IMR-90 (cell line): ENCODE data around the gene SERPINA9. TPM values are rescaled to one million over a fixed set of nuclear protein-coding genes. Genes with fewer than 3 reads are reported as not detected.

ENCODE experiments used
- ATAC-seq: fragments of 200-7000 bp; cut with Tn5 transposase; 2 replicates; pipeline ENCODE4 v1.9.1; 2020; ENCODE audit warnings: low read depth, mild to moderate bottlenecking, moderate library complexity
- BruUV-seq: library from RNA; stranded (reverse); fragments of 400-500 nt; replicated peaks from 2 replicates; lab custom pipeline; 2021; lab: Mats Ljungman, UMichigan
- CTCF ChIA-PET: fragments of 300-600 bp; formaldehyde crosslinking; extraction: SDS; loops from one replicate; lab custom pipeline; 2021; ENCODE audit warnings: antibody characterized with exemption; lab: Yijun Ruan, JAX
- POLR2A ChIA-PET: fragments of 300-600 bp; sonication (Branson Sonifier 250); formaldehyde crosslinking; loops from one replicate; lab custom pipeline; 2022; ENCODE audit warnings: antibody characterized with exemption; ENCODE audit not compliant: unreplicated experiment; lab: Charles Lee
- DNase-seq: peaks from one replicate; pipeline ENCODE4 v3.0.0; 2013
- H2AFZ ChIP-seq: replicated peaks from 2 replicates; pipeline ENCODE3; 2013; ENCODE audit warnings: low read length, mild to moderate bottlenecking; ENCODE audit not compliant: poor library complexity
- H2AK5ac ChIP-seq: 2 replicates; pipeline ENCODE4 v1.6.1; 2013; ENCODE audit warnings: low read depth, low read length, inconsistent platforms
- H2AK9ac ChIP-seq: replicated peaks from 2 replicates; pipeline ENCODE3; 2013; ENCODE audit warnings: mild to moderate bottlenecking, low read depth, low read length, moderate library complexity; ENCODE audit not compliant: poor library complexity
- H2BK120ac ChIP-seq: 2 replicates; pipeline ENCODE4 v1.6.1; 2013; ENCODE audit warnings: low read depth, low read length, inconsistent platforms
- H2BK15ac ChIP-seq: 3 replicates; pipeline ENCODE4 v1.6.1; 2013; ENCODE audit warnings: low read depth, low read length, inconsistent platforms
- H2BK20ac ChIP-seq: 2 replicates; pipeline ENCODE4 v1.6.1; 2013; ENCODE audit warnings: low read depth, mild to moderate bottlenecking, inconsistent platforms, low read length, moderate library complexity
- H2BK5ac ChIP-seq: 2 replicates; pipeline ENCODE4 v1.6.1; 2013; ENCODE audit warnings: mild to moderate bottlenecking, low read depth, low read length, inconsistent platforms; ENCODE audit not compliant: poor library complexity, severe bottlenecking
- H3K14ac ChIP-seq: replicated peaks from 2 replicates; pipeline ENCODE4 v1.6.1; 2013; ENCODE audit warnings: low read depth, low read length, inconsistent platforms
- H3K18ac ChIP-seq: 2 replicates; pipeline ENCODE4 v1.6.1; 2013; ENCODE audit warnings: low read depth, low read length, control low read depth
- H3K23ac ChIP-seq: 2 replicates; pipeline ENCODE4 v1.6.1; 2013; ENCODE audit warnings: low read depth, low read length, inconsistent platforms
- H3K27ac ChIP-seq: 2 replicates; pipeline ENCODE4 v1.5.1; 2013; ENCODE audit warnings: mild to moderate bottlenecking, control low read depth, low read length; ENCODE audit not compliant: insufficient read depth
- H3K27me3 ChIP-seq: 2 replicates; pipeline ENCODE4 v1.6.1; 2013; ENCODE audit warnings: low read length; ENCODE audit not compliant: control insufficient read depth, insufficient read depth
- H3K36me3 ChIP-seq: 2 replicates; pipeline ENCODE4 v1.6.1; 2013; ENCODE audit warnings: low read length, mixed read lengths; ENCODE audit not compliant: control insufficient read depth, insufficient read depth
- H3K4ac ChIP-seq: 2 replicates; pipeline ENCODE4 v1.6.1; 2013; ENCODE audit warnings: low read depth, low read length, inconsistent platforms
- H3K4me1 ChIP-seq: 2 replicates; pipeline ENCODE4 v1.6.1; 2013; ENCODE audit warnings: low read length, mixed read lengths; ENCODE audit not compliant: control insufficient read depth, insufficient read depth
- H3K4me2 ChIP-seq: 2 replicates; pipeline ENCODE4 v1.6.1; 2013; ENCODE audit warnings: low read depth, mild to moderate bottlenecking, control low read depth, low read length, moderate library complexity
- H3K4me3 ChIP-seq: 2 replicates; pipeline ENCODE4 v1.5.1; 2013; ENCODE audit warnings: low read depth, mild to moderate bottlenecking, control low read depth, low read length, moderate library complexity; ENCODE audit not compliant: insufficient read depth
- H3K56ac ChIP-seq: 2 replicates; pipeline ENCODE4 v1.6.1; 2013; ENCODE audit warnings: low read length, inconsistent platforms; ENCODE audit not compliant: insufficient read depth; ENCODE audit errors: extremely low read depth
- H3K79me1 ChIP-seq, 2 experiments: 2 replicates each; pipeline ENCODE4 v1.6.1; 2013; ENCODE audit warnings: low read length in 2 of 2, inconsistent platforms in 1 of 2, low read depth in 1 of 2
- H3K9ac ChIP-seq: 2 replicates; pipeline ENCODE4 v1.6.1; 2013; ENCODE audit warnings: low read depth, low read length, control low read depth
- H3K9me1 ChIP-seq: 2 replicates; pipeline ENCODE4 v1.6.1; 2013; ENCODE audit warnings: low read length, inconsistent platforms; ENCODE audit not compliant: insufficient read depth
- H3K9me3 ChIP-seq: 2 replicates; pipeline ENCODE4 v1.6.1; 2013; ENCODE audit warnings: low read length; ENCODE audit not compliant: control insufficient read depth, insufficient read depth
- H4K20me1 ChIP-seq: 2 replicates; pipeline ENCODE4 v1.6.1; 2013; ENCODE audit warnings: low read length, inconsistent platforms; ENCODE audit not compliant: insufficient read depth
- H4K5ac ChIP-seq: 2 replicates; pipeline ENCODE4 v1.6.1; 2013; ENCODE audit warnings: mild to moderate bottlenecking, low read depth, low read length, control low read depth
- H4K8ac ChIP-seq, 2 experiments: 2 replicates each; pipeline ENCODE4 v1.6.1; 2013; ENCODE audit warnings: low read depth in 2 of 2, low read length in 2 of 2, control low read depth in 1 of 2, inconsistent platforms in 1 of 2
- H4K91ac ChIP-seq: 2 replicates; pipeline ENCODE4 v1.6.1; 2013; ENCODE audit warnings: low read depth, low read length, inconsistent platforms; ENCODE audit not compliant: insufficient read depth
- BHLHE40 ChIP-seq: fragments of 150-350 bp; IDR thresholded peaks from 2 replicates; pipeline ENCODE4 v1.6.1; 2016; ENCODE audit warnings: mild to moderate bottlenecking, low read depth, low read length
- CTCF ChIP-seq: conservative IDR thresholded peaks from 2 replicates; pipeline ENCODE4 v1.5.1; 2012; ENCODE audit warnings: mild to moderate bottlenecking, low read depth, low read length, improper control_type of control experiment
- MAFK ChIP-seq: IDR thresholded peaks from 2 replicates; pipeline ENCODE4 v1.6.1; 2012; ENCODE audit warnings: low read depth, low read length, improper control_type of control experiment
- MAZ ChIP-seq: IDR thresholded peaks from 2 replicates; pipeline ENCODE4 v1.6.1; 2012; ENCODE audit warnings: low read depth, mild to moderate bottlenecking, low read length, improper control_type of control experiment, moderate library complexity, borderline replicate concordance
- RAD21 ChIP-seq: IDR thresholded peaks from 2 replicates; pipeline ENCODE4 v1.6.1; 2012; ENCODE audit warnings: low read length, improper control_type of control experiment
- SMC3 ChIP-seq: fragments of 150-350 bp; IDR thresholded peaks from 2 replicates; pipeline ENCODE4 v1.6.1; 2016; ENCODE audit warnings: low read depth, mild to moderate bottlenecking, antibody characterized with exemption, low read length, moderate library complexity
- WGBS, 2 experiments: methylation state at CpG; one replicate each; pipeline versions ENCODE4 v1.1.5 to v1.1.7; 2013; ENCODE audit warnings: missing lambda C conversion rate in 2 of 2; ENCODE audit not compliant: insufficient read length in 1 of 2; ENCODE audit errors: extremely low coverage in 2 of 2; 5-methylcytosine and 5-hydroxymethylcytosine counted together
- dilution Hi-C: fragments of 300-500 bp; cut with HindIII; formaldehyde crosslinking; loops from one replicate; pipeline ENCODE4 v1.14.3; 2018; ENCODE audit warnings: low sequenced_read_pairs; ENCODE audit not compliant: unreplicated experiment
- in situ Hi-C: fragments of 300-500 bp; cut with MboI; formaldehyde crosslinking; loops from 3 replicates; pipeline ENCODE4 v1.14.3; 2019; ENCODE audit warnings: low sequenced_read_pairs, inconsistent platforms, mixed read lengths
- intact Hi-C: fragments of 100-400 bp; cut with micrococcal nuclease; formaldehyde crosslinking; loops from 2 replicates; pipeline ENCODE4 v1.10.0; 2022
- polyA plus RNA-seq, 3 experiments: library from polyadenylated mRNA; depleted of rRNA; stranded (reverse); fragments of >200 nt; gene quantifications; 2 replicates each; pipeline ENCODE4 v1.2.3, GENCODE V29; 2012; ENCODE audit warnings: low replicate concordance in 1 of 3
- total RNA-seq: library from RNA; depleted of rRNA; stranded (reverse); fragments of >200 nt; gene quantifications from 2 replicates; pipeline ENCODE4 v1.2.3, GENCODE V29; 2012

SERPINA9 gene
- total and polyA plus RNA-seq, 2 of the 4 experiments (the other 2 are of a cell fraction) = 0.09 to 0.18 TPM

GRCh38 chr14:94485944-94486841, 10.2 kb upstream of the SERPINA9 start:
- Histone ChIP-seq H2AFZ (peak overlapping the region; percentile 45), H3K56ac (no peak overlapping the region), H3K23ac (no peak overlapping the region), H2AK5ac (no peak overlapping the region), H3K36me3 (no peaks in the 10 kb centered on the region), H3K14ac (no peak overlapping the region), H3K27me3 (peaks cover 10% of the 10 kb centered on the region), H4K5ac (no peak overlapping the region), H2BK20ac (no peak overlapping the region), H3K27ac (no peak overlapping the region), H3K4ac (no peak overlapping the region), H3K18ac (no peak overlapping the region), H3K9ac (no peak overlapping the region), H4K8ac (no peak overlapping the region), H2BK120ac (no peak overlapping the region), H2BK5ac (no peak overlapping the region), H3K4me1 (no peaks in the 10 kb centered on the region; the same call in 1 of the 2 replicates), H3K4me2 (no peak overlapping the region), H2AK9ac (no peak overlapping the region), H3K4me3 (no peak overlapping the region), H3K9me3 (no peaks in the 10 kb centered on the region), H3K9me1 (no peaks in the 10 kb centered on the region), H2BK15ac (no peak overlapping the region), H4K91ac (no peak overlapping the region), H4K20me1 (no peaks in the 10 kb centered on the region), H3K79me1 (no peaks in the 10 kb centered on the region)
- intact Hi-C loops (loop anchor here (1.0 to 10.0 kb wide), 5 partner anchors 52 to 354 kb away; no protein-coding TSS in a partner anchor), dilution Hi-C loops (no loop called here), in situ Hi-C loops (no loop called here)
- ChIA-PET POLR2A (no interaction called here), CTCF (interaction anchor here (0.6 to 1.4 kb wide), 18 partner anchors 9 to 733 kb away, joined by 3 to 6 read pairs (median 3); partner anchors contain the start of gene SERPINA9)
- 0% methylated on average over 7 of the region's 26 CpGs; no CpG with 5 or more reads in 1 of the 2 experiments for WGBS, 2 experiments
- DNase-seq (peak; percentile 46), ATAC-seq (peak; percentile 91)
- TF ChIP-seq MAFK = no peak
- no peak for TF ChIP-seq BHLHE40
- TF ChIP-seq CTCF = peak; percentile 94
- peak; percentile 83 for TF ChIP-seq RAD21
- peak; percentile 70 for TF ChIP-seq SMC3
- TF ChIP-seq MAZ = peak; percentile 28; the same call in 1 of the 2 replicates
- no TSS peak for BruUV-seq
